ENCODE data around the gene PRAMEF27.
"Not testable (repeated sequence)": the region's sequence is repeated elsewhere in the genome, so short reads cannot be mapped to it uniquely, and the experiment has no call there.

Gene PRAMEF27

DNA sequence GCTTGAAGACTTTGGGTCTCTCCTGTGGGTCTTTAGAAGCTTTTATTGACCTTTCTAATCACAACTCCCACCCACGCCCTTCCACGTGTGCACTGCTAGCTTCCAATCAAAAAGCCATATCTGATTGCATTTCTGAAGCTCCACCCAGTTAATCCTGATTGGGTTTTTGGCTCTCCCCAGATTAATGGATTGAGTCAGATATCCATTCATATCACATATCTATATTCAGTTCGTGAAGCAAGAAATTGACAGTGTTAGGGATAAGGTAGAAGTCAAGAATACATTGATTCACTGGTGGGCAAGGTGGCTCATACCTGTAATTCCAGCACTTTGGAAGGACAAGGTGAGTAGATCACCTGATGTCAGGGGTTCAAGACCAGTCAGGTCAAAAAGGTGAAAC lies at the start of gene PRAMEF27:
Gene PRAMEF27 (minus strand): TSS at position 101 of the 400 bp plus-strand sequence. CDS start 2,916 bp downstream, outside the sequence.
- DNase-seq, result not testable (repeated sequence)

DNA sequence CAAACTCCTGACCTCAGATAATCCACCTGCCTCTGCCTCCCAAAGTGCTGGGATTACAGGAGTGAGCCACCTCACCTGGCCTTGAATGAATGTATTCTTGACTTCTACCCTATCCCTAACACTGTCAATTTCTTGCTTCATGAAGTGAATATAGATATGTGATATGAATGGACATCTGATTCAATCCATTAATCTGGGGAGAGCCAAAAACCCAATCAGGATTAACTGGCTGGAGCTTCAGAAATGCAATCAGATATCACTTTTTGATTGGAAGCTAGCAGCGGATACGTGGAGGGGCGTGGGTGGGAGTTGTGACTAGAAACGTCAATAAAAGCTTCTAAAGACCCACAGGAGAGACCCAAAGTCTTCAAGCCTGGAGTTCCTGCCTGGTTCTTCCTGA lies 14.1 kb upstream of the PRAMEF27 start, which contains the start of gene PRAMEF25:
Gene PRAMEF25 (plus strand): TSS at position 301 of the 400 bp plus-strand sequence. CDS start 2,920 bp downstream, outside the sequence.
- DNase-seq, result not testable (repeated sequence)

DNA sequence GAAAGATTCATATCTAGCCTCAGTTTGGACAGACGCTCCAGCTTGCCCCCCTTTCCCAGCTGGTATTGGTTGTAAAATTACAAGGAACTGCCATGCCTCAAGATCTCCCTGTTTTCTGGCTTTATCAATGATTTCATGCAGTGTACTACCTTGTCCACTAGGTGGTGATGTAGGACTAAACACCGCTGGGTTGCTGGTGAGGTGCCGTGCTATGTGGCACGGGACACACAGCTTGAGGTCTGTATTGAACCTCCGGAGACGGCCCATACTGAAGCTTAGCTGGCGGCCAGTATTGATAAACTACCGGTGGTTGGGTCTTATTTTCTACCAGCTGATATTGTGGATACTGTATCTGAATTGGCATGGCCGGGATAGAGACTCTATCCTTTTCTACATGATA lies 36.5 kb downstream of the PRAMEF27 start:
- DNase-seq, result not testable (repeated sequence)

DNA sequence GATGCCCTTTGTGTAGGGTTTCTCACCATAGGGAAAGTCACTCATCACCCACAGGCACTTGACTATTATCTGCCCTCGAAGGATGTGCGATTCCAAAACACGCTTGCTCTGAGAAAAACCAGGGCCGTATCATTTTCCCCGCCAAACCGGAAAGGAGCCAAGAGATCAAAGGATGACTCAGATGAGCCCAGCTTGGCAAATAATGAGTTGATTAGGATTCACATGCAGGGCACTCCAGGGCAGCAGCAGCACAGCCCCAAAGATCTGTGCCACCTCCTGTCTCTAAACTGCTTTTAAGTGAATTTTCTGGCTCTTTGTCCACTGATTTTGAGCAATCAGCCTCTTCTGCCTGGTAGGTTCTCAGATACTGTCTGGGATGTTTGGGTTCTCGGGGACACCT lies 44.4 kb downstream of the PRAMEF27 start:
- DNase-seq, result not testable (repeated sequence)

DNA sequence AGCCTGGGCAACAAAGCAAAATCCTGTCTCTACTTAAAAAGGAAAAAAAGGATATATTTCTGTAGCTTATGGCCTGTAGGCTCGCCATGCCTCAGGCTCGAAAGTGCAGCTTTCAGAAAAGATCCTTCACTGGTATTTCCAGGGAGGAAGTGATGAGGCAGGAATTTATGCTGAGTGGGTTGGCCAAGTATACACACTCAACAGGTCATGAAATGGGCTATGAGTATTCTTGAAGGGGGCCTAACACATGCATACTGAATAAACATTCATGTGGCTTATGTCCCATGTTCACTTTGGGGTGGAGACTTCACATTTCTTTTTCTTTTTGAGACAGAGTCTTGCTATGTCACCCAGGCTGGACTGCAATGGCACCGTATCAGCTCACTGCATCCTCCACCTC lies 47.0 kb downstream of the PRAMEF27 start:
- DNase-seq, result not testable (repeated sequence)

DNA sequence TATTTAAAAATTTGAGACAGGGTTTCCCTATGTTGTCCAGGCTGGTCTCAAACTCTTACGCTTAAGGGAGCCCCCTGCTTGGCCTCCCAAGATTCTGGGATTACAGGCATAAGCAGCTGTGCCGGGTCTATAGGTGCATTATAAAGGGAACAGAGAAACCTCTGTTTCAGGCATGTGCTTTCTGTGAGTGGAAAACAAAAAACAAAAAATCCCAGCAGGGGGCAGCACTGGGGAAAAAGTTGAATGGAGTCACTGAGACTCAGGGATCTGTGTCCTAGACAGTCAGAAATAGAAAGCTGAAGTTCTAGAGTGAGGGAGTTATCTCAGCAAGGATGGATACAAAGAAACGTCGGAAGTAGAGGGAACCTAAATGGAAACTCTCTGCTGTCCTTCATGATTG lies 50.6 kb downstream of the PRAMEF27 start:
- not testable (repeated sequence) for DNase-seq
